HG02943 (cell line): Measurements from ENCODE around the gene MAMLD1.

Experiments
- ATAC-seq: cut with Tn5 transposase; IDR thresholded peaks from one replicate; pipeline ENCODE4 v1.9.1; 2021; ENCODE audit warnings: mild to moderate bottlenecking, low read depth, moderate library complexity; ENCODE audit not compliant: unreplicated experiment

The MAMLD1 gene

GRCh38 chrX:150405006-150405405, 41.9 kb downstream of the MAMLD1 start:
- no peak for ATAC-seq

GRCh38 chrX:150405576-150405975, 42.5 kb downstream of the MAMLD1 start:
- no peak for ATAC-seq

- ATAC-seq: no peak
Measured at GRCh38 chrX:150406596-150406995, 43.5 kb downstream of the MAMLD1 start.

DNA sequence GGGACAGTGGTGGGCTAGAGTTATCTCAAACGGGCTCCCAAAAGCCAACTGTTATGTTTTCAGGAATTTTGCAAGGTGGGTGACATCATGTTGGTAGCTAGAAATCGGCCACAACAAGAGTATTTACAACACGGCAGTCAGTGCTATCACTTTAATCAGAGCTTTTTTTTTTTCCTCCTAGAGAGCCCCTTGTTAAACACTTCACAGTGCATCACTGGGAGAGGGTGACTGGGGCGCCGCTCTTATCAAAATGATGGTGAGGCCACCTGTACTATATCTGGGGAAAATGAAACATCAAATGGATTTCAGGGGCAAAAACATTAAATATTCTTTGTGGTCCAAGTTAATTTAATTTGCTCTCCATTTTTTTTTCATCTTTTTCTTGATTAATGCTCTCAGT, 44.9 kb downstream of the MAMLD1 start:
- no peak for ATAC-seq

- no peak for ATAC-seq
Measured at GRCh38 chrX:150408561-150408960, 45.4 kb downstream of the MAMLD1 start.

GRCh38 chrX:150409486-150409885, 46.4 kb downstream of the MAMLD1 start:
- no peak for ATAC-seq

DNA sequence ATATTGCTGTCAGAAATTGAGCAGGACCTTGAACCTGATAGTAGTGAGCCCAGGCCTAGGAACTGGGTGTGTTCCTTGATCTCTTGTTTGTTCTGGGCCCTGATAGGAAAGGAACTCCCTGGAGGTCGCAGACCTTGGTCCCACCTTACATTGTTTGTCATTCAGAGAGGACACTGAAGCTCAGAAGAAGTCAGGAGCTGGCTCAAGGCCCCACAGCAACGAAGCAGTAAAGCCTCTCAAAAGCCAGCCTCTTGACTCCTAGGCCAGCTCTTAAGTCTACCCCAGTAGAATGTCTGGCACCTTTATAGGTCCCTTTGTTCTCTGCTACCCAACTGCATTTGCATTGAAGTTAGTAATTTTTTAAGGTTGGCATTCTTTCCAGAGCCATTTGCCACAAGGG, 46.8 kb downstream of the MAMLD1 start:
- no peak for ATAC-seq

GRCh38 chrX:150410513-150410912, 47.4 kb downstream of the MAMLD1 start:
- ATAC-seq: no peak

- ATAC-seq: no peak
Measured at GRCh38 chrX:150411656-150412055, 48.5 kb downstream of the MAMLD1 start.

DNA sequence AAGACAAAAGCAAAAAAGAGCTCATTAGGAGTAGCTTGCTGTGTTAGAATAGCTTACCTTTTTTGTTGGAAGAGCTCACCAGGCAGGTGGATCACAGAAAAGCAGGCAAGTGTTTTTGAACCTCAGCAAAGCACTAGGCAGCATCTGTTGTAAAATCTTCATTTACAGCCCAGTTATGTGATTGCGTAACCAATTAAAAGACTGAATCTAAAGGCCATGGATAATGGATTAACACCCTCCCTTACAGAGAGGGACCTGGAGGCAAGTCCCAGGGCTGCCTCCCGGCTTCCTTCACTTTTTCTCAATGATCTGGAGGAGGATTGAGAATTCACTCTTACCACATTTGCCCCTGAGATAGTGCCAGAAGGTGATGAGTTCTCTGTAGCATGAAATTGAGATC, 51.1 kb downstream of the MAMLD1 start:
- no peak for ATAC-seq

GRCh38 chrX:150416469-150416868, 53.4 kb downstream of the MAMLD1 start:
- no peak for ATAC-seq

DNA sequence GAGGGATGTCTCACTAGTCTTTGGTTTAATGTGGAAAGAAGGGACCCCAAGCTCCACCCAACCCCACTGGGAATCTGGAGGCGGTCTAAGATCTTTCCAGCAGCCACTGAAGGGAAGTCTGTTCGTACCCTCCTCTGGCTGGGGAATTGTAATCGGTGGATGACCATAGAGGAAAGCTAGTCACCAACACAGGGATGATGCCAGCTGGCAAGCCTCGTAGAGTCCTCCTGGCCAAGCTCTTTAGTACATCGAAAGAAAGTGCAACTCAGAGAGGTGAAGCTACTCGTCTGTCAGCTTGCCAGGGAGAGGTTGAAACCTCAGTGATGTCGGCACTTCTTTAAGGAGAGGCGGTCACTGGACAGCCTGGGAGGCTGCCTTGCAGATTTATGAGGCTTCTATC, 58.7 kb downstream of the MAMLD1 start:
- no peak for ATAC-seq

GRCh38 chrX:150429594-150429993, 66.5 kb downstream of the MAMLD1 start:
- no peak for ATAC-seq

DNA sequence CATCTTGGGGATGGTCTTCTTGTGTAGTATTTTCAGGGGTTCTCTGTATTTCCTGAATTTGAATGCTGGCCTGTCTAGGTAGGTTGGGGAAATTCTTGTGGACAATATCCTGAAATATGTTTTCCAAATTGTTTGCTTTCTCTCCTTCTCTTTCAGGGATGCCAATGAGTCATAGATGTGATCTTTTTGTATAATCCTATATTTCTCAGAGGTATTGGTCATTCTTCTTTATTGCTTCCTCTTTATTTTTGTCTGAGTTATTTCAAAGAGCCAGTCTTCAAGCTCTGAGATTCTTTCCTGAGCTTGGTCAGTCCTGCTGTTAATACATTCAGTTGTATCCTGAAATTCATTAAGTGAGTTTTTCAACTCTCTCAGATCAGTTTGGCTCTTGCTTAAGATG, 73.1 kb downstream of the MAMLD1 start:
- no peak for ATAC-seq

- ATAC-seq: no peak
Measured at GRCh38 chrX:150438165-150438564, 75.0 kb downstream of the MAMLD1 start.

DNA sequence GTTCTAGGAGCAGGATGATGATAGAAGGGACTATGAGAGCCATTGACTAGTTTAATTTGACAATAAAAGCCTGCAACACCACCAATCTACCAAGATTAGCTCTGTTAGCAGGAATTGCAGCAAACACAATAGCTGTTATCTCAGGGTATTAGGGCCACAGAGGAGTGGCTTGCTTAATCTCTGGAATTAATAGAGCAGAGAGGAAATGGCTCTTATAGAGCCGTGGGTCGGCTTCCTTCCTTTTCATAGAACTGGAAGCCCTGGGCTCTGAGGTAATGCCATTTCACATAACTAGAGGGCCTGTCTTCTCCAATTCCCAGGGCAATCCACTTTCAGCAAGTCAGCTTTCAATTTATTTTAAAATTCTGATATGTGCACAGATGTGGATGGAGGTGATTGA, 83.0 kb downstream of the MAMLD1 start:
- no peak for ATAC-seq

GRCh38 chrX:150446995-150447394, 83.9 kb downstream of the MAMLD1 start:
- ATAC-seq: no peak

DNA sequence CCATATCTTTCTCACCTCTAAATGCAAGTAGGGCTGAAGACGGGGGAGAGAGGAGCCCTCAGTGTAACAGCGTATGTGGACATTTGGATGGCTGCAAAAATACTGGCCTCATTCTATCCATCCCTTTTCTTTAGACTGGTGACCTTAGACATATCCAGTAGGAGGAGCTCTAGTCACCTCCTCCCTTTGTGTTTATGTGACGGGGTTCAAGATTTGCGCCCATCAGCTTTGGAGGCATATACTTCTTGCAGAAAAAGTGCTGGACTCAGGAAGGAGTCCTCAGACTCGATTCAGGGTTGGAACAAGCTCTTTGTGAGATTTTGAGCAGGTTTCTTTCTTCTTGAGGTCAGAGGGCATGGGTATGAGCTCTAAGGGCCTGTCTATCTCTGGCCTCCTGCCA, 86.2 kb downstream of the MAMLD1 start:
- ATAC-seq: no peak

- no peak for ATAC-seq
Measured at GRCh38 chrX:150450519-150451177, 87.5 kb downstream of the MAMLD1 start.

GRCh38 chrX:150451953-150452352, 88.8 kb downstream of the MAMLD1 start:
- no peak for ATAC-seq

DNA sequence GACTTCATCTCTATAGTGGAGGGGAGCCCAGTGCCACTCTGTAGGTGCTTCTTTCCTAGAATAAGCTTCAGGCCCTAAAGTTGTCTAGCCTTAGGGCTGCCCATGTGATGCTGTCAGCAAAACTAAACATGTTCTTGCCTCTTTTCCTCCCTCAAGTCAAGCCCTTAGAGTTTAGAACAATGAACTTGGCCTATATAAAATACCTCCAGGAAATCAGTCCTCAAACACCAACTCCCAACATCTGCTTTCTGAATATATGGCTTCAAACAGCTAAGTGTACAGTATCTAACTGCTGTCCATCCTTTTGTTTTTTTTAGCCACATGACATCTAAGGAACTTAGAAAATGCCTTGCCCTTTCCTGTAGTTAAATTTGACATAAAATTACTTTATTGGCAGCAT, 91.0 kb downstream of the MAMLD1 start:
- ATAC-seq: no peak

GRCh38 chrX:150454508-150455214, 91.5 kb downstream of the MAMLD1 start:
- ATAC-seq: no peak
